Left ventricle myocardium superior (tissue), 1 donor: ENCODE results near the gene PATE1. TPM values are rescaled to one million over a fixed set of nuclear protein-coding genes. Genes with fewer than 3 reads are reported as not detected.
A peak's percentile ranks its signal among the peaks of the same experiment; 100 is the strongest.
"Not testable (repeated sequence)": the region's sequence is repeated elsewhere in the genome, so short reads cannot be mapped to it uniquely, and the experiment has no call there.

Experiments used
- ATAC-seq: fragments of 200-7000 bp; cut with Tn5 transposase; one replicate; pipeline ENCODE4 v1.9.1; 2020; ENCODE audit warnings: mild to moderate bottlenecking, moderate library complexity
- DNase-seq: peaks from one replicate; pipeline ENCODE4 v3.0.0-alpha.2; 2020
- intact Hi-C: fragments of 100-400 bp; cut with micrococcal nuclease; formaldehyde crosslinking; loops from one replicate; pipeline ENCODE4 v1.11.0; 2022
- long read RNA-seq: library from polyadenylated mRNA; unstranded; transcript quantifications from one replicate; pipeline ENCODE4 v2.0.0, GENCODE V29; 2021
- total RNA-seq: library from RNA; stranded (reverse); fragmentation: NEBNext Ultra II Directional; extraction: Animal tissue kit (Norgen Biotek cat#: 25700); gene quantifications from one replicate; pipeline ENCODE4 v1.2.1, GENCODE V29; 2021
- donor health status: DM: no; HTN: yes; CAD: no; lungs with severe emphysema.

Gene PATE1, protein sequence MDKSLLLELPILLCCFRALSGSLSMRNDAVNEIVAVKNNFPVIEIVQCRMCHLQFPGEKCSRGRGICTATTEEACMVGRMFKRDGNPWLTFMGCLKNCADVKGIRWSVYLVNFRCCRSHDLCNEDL
- not detected for total RNA-seq
- long read RNA-seq = 0 reads

DNA sequence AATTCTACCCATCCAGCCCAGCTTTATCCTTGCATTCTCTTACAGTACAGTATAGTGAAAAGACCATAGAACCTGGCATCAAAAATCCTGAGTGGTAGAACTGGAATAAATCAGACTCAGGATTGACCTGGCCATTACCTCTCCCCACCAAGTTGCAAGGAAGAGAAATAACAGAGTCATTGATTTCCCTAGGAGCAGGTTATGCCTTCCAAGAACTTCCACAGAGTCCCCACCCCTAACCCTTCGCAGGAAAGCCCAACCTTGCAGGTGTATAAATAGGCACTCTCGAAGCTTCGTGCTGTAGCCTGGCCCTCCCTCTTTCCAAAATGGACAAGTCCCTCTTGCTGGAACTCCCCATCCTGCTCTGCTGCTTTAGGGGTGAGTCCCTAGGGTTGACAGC, at the start of gene PATE1:
TSS of gene PATE1 (plus strand) at position 301 of the 400 bp plus-strand sequence. CDS start at position 327, 26 bp downstream.
- intact Hi-C loops = no loop called here
- DNase-seq (no peak), ATAC-seq (no peak)

DNA sequence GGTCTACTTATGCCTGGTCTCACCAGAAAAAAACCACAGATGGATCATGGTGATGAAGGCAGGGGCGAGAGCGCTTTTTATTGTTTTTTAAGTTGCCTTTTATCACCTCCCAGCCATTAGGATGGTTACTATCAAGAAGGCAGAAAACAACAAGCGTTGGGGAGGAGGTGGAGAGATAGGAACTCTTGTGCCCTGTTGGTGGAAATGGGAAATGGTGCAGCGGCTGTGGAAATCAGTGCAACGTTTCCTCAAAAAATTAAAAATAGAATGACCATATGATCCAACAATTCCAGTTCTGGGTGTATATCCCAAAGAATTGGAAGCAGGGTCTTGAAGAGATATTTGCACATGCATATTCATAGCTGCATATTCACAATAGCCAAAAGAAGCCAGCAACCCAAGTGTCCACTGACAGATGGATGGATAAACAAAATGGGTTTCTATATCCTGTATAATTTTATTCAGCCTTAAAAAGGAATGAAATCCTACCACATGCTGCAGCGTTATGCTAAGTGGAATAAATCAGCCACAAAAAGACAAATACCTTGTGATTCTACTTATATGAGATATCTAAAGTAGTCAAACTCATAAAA, 45.0 kb upstream of the PATE1 start:
- DNase-seq = no peak
- ATAC-seq = no peak
- intact Hi-C loops = no loop called here

DNA sequence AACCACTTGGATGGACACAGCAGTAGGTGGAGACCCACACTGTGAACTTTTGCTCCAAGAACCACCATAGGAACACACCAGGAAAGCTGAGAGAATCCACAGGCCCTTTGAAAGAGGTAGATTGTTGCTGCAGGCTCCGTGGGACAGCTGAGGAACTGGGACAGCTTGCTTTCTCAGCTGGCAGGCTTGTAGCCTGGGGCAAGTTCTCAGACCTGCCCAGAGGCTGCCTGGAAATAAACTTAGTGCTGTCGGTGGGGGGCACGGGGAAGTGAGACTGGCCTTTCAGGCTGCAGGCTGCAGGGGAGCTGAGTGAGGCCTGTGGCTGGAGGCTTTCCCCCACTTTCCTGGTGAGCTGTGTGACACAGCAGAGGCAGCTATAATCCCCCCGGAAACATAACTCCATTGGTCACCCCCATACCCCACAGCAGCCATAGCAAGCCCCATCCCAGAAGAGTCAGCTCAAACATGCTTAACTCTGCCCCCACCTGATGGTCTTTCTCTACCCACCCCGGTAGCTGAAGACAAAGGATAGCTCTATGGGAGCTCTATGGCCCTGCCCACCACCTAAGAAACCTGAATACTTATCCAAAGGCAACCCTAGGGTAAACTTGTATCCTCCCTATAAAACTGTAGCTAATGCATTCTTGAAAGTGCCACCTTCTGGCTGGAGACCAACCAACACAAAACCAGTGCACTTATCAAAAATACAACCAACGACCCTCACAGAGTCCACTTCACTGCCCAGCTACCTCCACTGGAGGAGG, 44.0 kb upstream of the PATE1 start:
- ATAC-seq (no peak), DNase-seq (no peak)
- intact Hi-C loops = no loop called here

DNA sequence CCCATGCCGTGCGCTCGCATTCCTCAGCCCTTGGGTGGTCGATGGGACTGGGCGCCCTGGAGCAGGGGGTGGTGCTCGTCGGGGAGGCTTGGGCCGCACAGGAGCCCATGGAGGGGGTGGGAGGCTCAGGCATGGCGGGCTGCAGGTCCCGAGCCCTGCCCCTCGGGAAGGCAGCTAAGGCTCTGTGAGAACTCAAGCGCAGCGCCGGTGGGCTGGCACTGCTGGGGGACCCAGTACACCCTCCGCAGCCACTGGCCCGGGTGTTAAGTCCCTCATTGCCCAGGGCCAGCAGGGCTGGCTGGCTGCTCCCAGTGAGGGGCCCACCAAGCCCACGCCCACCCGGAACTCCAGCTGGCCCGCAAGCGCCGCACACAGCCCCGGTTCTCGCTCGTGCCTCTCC, 41.4 kb upstream of the PATE1 start:
- DNase-seq, ATAC-seq, intact Hi-C loops: not testable (repeated sequence)

DNA sequence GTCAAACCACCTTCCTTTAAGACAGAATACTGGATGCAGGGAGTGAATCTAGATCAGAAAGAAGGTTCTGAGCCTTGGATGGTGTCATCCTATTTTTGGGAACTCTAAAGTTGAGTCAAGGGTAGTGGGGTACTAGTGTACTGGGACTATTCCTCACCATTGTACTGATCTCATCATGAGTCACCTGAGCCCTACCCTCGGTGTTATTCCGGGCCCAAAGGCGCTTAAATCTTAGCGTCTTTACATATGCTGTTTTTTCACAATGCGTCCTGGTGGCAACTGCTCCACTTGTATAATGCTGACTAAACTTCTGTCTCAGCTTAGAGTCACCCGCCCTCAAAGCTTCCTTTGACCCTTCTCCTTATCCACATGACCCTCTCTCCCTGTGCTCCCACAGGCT, 25.3 kb upstream of the PATE1 start:
- ATAC-seq (no peak), DNase-seq (no peak)
- intact Hi-C loops = no loop called here

DNA sequence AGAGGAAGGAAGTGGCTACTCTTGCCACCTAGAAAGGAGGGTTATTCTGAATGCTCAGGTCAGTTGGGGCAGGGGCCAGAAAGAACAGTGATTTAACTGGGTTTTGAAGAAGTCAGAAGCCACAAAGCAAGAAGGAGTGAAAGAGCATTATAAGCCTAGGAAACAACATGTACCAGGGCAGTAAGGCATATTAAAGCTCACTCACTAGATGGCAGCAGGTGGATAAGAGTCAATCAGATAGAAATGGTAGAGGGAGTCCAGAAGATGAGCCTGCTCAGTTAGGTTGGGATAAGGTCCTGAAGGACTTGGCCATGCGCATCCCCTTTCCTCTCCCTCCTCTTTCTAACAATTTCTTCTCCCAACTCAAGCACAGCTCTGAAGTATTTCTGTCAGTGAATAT, 22.0 kb upstream of the PATE1 start:
- no peak for DNase-seq
- no peak for ATAC-seq
- intact Hi-C loops = no loop called here

DNA sequence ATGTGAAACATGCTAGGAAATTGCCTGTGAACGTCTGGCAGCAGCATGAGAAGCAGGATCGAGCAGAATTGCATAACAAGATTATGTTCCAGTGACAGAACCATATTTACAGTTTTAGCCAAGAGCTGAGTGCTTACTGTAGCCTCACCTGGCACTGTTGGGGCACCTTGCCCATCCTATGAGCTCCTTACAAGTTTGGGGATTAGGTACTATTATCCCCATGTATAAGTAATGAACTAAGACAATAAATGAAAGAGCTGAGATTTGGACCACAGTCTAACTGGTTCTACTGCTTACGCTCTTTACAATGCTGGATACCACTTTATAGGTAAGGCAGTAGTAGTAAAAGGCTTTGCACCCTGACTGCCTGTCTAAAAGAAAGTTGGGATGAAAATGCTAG, 17.1 kb upstream of the PATE1 start:
- no peak for DNase-seq
- intact Hi-C loops = no loop called here
- no peak for ATAC-seq

DNA sequence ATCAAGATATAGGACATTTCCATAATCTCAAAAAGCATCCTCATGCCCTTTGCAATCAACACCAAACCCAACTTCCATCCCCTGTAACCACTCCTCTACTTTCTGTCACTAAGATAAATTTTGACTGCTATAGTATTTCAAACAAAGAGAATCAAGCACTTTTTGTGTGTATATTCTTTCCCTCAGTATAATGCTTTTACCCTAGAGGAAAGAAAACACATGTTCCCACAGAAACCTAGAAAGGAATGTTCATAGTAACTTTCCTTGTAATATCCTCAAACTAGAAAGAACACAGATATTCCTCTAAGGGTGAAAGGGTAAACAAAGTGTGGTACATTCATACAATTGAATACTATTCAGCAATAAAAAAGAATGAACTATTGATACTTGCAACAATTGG, 5.5 kb upstream of the PATE1 start:
- ATAC-seq = no peak
- DNase-seq = no peak
- intact Hi-C loops = no loop called here

DNA sequence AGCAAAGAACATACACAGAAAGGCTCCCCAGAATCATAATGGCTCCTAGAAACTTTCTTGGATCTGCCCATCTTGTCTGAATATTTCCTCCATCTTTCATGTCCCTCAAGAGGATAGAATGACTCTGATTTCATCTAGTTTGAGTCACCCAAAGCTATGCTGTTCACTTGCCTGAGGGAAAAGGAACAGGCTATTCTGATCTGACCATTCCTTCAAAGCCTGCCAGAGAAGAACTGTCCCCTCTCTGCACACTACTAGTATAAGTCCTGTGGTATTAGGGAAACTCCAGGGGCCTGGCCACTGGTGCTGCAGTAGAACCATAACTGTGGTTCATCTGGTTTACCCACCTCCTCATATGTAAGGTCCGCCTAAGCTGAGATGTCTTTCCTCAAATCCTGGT, 2.4 kb upstream of the PATE1 start:
- ATAC-seq = no peak
- intact Hi-C loops = no loop called here
- no peak for DNase-seq

DNA sequence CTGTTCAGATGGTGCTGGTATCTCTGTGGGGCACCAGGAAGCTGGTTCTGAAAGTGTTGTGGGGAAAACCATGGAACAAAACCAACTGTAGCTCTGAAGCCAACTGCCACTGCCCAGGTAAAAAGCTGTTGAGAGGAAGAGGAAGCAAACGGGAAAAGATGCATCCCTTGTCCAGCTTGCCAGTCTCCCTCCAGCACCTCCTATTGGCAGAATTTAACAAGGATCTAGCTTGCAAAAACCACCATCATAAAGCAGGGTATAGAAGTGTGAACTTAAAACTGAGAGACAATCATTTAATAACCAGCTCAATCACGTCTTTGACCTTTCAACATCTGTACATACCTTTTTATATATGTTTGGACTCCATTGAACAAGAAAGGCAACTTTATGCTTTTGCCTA, 4.5 kb downstream of the PATE1 start:
- ATAC-seq (no peak), DNase-seq (no peak)
- intact Hi-C loops = no loop called here

DNA sequence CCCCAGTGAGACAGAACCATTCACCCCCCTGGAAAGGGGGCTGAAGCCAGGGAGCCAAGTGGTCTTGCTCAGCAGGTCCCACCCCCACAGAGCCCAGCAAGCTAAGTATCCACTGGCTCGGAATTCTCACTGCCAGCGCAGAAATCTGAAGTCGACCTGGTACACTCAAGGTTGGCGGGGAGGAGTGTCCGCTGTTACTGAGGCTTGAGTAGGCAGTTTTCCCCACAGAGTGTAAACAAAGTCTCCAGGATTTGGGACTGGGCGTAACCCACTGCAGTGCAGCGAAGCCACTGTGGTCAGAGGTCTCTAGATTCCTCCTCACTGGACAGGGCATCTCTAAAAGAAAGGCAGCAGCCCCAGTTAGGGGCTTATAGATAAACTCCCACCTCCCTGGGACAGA, 10.0 kb downstream of the PATE1 start:
- intact Hi-C loops = no loop called here
- ATAC-seq (no peak), DNase-seq (no peak)

DNA sequence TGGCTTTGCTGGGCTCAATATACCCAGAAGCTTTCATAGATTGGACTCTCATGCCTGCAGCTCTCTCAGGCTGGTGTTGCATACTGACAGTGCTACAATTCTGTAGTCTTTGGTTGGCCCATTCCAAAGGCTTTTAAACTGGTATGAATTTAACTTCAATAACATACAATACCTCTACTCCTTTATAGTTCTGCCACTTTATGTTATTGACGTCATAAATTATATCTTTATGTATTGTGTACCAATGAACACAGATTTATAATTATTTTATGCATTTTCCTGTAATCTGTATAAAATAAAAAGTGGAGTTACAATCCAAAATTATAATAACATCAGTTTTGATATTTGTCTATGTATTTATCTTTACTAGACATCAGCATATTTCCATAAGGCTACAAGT, 16.4 kb downstream of the PATE1 start:
- ATAC-seq = no peak
- intact Hi-C loops = no loop called here
- no peak for DNase-seq

DNA sequence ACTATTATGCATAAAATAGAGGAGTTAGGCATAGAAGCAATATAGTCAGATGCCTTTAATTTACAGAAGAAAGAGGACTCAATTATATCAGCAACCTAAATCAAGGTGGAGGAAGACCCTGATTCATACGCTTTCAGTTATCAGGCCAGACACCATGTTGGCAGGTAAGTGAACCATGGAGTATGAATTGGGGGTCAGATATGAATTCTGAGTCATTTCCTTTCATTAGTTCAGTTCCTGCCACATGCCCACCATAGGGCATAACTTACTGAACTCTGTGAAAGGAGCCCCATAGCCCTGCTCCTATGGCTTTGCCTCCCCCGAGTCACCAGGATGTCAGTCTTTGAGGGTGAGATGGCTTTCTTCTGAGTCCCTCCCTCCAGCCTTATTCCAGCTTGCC, 17.4 kb downstream of the PATE1 start:
- ATAC-seq (no peak), DNase-seq (no peak)
- intact Hi-C loops = no loop called here

DNA sequence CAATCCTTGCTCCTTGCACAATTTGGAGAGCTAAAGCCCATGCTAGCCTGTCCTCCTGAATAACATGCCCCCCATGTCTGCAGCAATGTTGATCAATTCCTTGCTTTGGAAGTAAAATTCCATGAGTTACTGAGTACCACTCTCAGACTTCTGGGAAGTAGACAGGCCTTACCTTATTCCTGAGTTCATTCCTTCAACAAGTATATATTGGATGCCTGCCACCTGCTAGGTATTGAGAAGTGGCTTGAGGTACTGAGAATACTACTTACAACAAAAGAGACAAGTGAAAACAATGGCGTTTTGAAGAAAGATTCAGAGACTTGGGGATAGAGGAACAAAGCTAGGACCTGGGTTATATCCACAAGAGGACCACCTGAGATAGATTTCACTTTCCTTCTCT, 20.2 kb downstream of the PATE1 start:
- intact Hi-C loops = no loop called here
- ATAC-seq = no peak

DNA sequence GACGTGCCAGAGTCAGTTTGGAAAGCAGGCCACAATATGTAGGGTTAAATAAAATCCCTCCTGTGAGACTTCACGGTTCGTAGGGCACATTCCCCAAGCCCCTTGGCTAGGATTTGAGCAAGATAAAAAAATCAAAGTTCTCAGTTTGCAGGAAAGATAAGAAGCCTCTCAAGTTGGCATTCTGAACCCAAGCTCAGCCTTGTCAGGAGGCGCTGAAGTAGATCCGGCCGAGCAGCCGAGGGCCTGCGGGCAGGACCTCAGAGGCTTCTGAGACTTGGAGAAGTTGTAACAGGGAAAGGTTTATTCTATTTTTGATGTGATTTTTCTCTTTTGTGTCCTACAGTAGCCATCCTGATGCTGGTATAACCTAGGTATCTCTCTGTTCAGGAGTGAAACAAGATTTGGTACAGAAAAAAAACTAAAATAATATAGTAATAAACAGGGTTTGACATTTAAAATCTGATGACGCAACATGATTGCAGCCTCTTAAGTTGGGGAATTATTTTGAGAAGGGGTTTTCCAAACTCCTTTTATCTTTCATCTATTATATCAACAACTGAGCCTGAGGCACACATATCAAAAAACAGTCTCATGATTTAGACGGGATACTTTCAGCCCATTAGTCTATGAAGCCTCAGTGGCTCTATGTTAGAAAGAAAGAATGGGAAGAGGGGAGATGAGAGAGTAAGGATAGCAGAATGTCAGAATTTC, 22.4 kb downstream of the PATE1 start:
- intact Hi-C loops = no loop called here
- ATAC-seq (no peak), DNase-seq (no peak)

More for the DNA sequence above, 20.2 kb downstream of the PATE1 start:
- DNase-seq = no peak

DNA sequence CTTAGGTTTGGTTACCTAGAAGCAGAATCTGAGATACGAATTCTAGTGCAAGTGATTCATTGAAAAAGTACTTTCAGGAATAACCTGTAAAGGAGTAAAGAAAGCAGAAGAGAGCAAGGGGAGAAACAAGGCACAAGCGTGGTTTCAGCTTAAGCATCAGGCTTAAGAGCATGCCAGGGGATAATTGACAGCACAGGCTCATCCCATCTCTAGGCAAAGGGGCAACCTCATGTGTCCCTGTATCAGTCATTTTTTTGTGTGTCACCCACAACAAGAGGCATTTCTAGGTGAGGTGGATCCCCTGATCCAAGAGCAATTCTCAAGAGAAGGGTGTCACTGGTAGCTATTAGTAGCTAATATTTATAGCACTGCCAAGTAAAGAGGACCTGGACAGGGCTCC, 24.5 kb downstream of the PATE1 start:
- intact Hi-C loops = no loop called here
- no peak for DNase-seq

DNA sequence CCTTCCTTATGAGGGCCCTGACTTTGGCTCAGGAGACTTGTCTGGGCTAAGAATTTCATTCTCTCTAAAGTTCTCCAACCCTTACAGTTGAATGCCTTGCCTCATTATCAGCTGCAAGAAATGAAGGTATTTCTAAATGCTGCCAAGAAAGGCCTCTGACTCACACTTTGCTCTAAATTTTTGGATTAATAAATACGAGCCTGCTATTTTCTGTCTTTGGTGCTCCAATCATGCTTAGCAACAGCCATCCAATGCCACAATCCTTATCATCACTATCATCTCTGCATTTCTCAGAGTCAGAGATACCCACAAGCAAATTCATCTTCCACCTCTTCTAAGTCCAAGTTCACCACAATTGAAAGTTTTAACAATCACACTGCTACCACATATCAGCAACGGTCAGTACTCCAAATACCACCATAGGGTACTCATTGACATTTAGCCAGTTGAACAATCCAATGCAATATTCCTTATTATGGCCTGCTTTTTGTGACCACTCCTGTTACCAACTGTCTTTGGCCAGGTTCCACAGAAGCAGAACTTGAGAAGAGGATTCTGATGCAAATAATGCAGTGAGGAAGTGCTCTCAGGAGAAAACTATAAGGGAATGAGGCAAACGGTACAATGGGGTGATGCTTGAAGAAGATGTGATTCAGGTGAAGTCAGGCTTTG, 26.9 kb downstream of the PATE1 start:
- intact Hi-C loops = no loop called here

More for the DNA sequence above, 24.5 kb downstream of the PATE1 start:
- no peak for ATAC-seq

DNA sequence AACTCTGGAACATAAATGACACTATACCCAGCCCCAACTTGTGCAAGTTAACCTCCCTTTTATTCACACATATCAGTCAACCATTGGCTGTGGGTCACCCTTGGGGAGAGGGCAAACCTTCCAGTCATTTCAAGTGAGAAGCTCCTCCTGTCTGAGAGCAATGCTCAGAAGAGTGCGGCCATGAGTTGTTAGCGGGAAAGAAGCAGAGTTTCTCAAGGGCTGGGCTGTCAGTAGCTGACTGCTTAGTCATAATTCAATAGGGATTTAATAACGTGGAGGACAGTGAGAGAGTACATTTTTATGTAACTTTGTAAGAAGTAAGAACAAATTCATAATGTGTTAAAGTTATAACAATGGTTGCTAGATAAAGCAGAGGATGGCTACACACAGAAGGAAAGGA, 27.4 kb downstream of the PATE1 start:
- ATAC-seq = peak; percentile 57

More for the DNA sequence above, 26.9 kb downstream of the PATE1 start:
- DNase-seq (no peak), ATAC-seq (peak; percentile 71)

DNA sequence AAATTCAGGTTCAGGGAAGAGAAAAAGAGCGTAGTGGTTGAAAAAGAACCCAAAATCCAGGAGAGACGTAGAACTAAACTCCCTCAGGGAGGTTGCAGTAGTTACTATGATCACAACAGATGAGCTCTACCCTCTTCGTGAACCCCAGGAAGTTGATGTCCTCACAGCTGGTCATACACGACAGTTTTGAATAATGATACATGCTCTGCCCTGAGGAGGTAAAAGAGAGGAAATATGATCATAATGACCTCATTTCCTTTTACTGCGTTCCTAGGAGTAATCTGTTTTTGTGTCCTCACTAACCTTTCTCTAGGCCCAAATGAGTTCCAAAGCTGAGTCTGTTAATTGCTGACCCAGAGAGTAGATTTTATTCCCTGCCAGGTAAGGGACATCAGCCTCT, 31.2 kb downstream of the PATE1 start:
- ATAC-seq (no peak), DNase-seq (no peak)
- intact Hi-C loops = no loop called here

More for the DNA sequence above, 27.4 kb downstream of the PATE1 start:
- intact Hi-C loops = no loop called here
- DNase-seq = no peak

DNA sequence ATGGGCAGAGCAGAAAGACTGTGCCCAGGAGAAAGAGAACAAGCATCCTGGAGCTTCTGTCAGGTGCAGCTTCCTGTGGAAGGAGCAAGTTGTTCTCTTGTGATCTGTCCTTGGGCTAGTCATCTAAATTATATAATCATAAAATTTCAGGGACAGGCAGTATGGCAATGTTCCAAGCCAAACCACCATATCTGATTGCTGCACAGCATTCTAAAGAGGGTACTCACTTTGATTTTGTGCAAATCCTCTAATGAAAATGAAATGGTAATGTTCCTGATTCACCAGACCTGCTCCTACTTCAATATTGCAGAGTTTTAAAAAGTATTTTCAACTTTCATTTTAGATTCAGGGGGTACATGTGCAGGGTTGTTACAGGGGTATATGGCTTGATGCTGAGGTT, 32.6 kb downstream of the PATE1 start, which contains the start of gene PATE2:
TSS of gene PATE2 (minus strand) at position 101 of the 400 bp plus-strand sequence. CDS start at position 46, 55 bp downstream.
- no peak for ATAC-seq
- intact Hi-C loops = no loop called here
- no peak for DNase-seq
